ENCODE results near the gene PERP.
"Not testable (repeated sequence)": the region's sequence is repeated elsewhere in the genome, so short reads cannot be mapped to it uniquely, and the experiment has no call there.

The PERP gene

GRCh38 chr6:138105446-138105845 lies 1.8 kb downstream of the PERP start:
- no peak for DNase-seq (ENCODE audit: low read depth)

DNA sequence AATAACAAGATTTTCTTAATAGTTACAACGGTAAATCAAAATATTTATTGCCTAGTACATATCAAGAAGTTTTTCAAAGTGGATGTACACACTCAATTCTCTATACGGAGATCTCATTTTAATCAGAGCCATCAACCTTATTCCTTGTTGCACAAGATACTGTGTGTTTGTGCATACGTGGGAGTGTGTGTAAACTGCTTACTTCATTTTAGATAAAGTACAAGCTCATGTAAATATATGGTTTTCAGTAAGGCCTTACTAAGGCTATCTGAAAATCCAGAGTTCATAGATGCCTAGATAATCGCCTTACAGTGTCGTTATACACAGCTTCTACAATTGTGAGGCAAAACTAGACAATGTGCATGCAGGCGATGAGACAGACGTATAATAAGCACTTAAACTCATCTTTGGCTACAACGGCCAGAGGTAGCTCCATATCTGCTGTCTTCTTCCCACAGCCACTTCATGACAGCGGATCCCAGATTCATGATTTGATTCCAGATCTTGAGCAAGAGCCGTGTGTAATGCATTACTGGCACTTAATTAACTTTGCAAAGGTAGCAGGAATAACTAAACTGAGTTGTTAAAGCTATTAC lies 2.5 kb downstream of the PERP start:
- DNase-seq (ENCODE audit: low read depth) = no peak

GRCh38 chr6:138103871-138104270 lies 3.3 kb downstream of the PERP start:
- DNase-seq (ENCODE audit: low read depth) = no peak

DNA sequence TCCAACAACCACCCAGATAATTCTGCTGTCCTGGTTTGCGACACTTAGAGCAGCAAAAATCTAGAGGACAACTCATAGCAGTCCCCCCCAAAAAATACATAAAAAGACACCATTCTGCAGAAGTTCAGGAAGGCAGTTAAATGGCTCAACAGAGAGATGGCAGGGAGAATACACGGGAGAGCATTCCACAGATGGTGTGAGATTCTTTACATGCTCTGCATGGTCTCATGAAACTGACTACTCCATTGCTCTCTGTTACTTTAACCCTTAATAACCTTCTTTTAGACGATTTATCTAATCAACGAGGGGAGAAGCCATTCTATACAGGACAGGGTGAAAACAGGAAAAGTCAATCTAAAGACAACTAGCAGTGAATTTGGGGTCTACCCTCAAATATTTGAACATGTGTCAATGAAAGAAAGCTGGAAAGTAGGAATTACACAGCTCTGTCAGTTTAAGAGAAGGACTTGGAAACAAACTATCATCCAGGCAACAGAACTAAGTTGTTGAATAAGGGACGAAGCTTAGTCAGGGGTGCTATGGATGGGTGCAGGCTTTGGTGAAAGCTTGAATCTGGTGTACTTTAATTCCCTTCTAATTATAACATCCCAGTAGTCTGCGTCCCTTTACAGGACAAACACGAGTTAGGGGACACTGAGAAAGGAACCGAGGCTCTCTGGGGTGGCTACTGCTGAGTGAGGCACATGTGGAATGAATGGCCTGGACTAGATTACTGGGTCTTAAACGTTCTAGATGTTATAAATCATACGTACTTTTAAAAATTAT lies 5.1 kb downstream of the PERP start:
- no peak for DNase-seq (ENCODE audit: low read depth)

DNA sequence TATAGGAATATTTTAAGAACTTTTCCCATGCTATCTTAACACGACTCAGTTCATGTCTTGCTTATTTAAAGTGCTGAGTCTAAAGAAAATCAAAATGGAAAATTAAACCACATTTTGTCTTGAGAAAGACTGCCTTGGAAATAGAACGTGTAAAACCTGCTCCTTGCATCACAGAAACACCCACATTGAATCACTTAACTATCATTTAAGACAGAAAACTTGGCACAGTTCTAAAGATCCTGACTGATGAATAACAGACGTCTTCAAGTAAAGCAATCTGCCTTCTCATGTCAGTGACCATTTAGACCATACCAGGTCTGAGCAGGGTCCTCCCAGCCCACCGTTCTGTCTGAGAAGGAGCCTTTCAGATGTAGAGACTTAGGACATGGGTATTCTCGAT lies 7.4 kb downstream of the PERP start:
- DNase-seq (ENCODE audit: low read depth) = peak; percentile 90

DNA sequence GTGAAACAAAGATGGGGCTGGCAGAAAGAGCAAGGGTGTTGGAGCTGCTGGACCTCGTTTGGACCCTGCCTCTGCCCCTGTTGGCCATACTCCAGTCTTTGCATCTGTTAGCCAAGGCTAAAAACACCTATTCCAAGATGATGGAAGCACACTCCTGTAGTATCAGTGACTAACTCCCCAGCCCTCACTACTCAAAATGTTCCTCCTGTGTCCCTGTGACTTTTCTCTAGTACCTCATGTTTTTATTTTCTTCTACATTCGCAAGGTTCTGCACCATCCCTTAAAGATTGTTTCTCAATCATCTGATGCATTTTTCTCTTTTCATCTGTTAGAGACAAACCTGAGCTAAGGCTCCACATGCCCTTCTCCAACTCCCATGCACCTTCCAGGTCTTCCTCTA lies 8.9 kb downstream of the PERP start:
- DNase-seq (ENCODE audit: low read depth) = no peak

GRCh38 chr6:138094260-138094659 lies 13.0 kb downstream of the PERP start:
- DNase-seq (ENCODE audit: low read depth) = no peak

GRCh38 chr6:138093632-138094031 lies 13.6 kb downstream of the PERP start:
- no peak for DNase-seq (ENCODE audit: low read depth)

DNA sequence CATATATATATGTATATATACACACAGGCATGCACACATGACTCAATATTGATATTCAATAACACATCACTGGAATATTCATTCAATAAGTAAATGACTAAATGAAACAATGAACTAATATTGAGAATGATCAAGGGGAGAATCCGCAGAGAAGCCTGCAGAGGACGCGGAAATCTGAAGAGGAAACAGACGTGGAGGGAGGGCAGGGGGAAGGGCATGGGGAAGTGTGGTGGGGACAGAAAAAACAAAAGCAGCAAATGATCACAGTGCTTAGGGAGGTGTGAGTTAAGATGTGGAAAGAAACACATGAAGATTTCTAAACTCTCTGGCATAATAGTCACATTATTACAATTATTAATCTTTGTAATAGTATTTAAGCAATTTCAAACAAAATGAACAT lies 14.5 kb downstream of the PERP start:
- DNase-seq (ENCODE audit: low read depth) = no peak

DNA sequence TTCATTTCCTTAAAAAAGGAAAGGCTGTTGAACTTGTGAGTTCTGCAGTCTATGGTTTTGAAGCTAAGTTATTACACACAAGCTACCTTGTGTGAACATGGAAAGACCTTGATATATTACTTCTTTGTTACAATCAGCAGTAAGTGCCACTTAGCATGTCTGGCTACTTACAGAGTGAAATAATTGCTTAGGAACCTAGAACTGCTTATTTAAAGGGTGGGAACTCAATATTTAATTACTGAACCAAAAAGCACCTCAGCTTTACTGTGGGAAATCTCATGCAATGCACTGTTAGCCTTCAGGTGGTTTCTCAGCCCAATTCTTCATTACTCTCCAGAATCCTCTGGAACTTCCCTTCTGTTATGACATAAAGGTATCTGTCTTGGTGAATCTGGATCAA lies 17.9 kb downstream of the PERP start:
- DNase-seq (ENCODE audit: low read depth) = no peak

GRCh38 chr6:138088326-138088762 lies 18.9 kb downstream of the PERP start:
- DNase-seq (ENCODE audit: low read depth) = peak; percentile 91

- no peak for DNase-seq (ENCODE audit: low read depth)
Measured at GRCh38 chr6:138087593-138088325, 19.5 kb downstream of the PERP start.

DNA sequence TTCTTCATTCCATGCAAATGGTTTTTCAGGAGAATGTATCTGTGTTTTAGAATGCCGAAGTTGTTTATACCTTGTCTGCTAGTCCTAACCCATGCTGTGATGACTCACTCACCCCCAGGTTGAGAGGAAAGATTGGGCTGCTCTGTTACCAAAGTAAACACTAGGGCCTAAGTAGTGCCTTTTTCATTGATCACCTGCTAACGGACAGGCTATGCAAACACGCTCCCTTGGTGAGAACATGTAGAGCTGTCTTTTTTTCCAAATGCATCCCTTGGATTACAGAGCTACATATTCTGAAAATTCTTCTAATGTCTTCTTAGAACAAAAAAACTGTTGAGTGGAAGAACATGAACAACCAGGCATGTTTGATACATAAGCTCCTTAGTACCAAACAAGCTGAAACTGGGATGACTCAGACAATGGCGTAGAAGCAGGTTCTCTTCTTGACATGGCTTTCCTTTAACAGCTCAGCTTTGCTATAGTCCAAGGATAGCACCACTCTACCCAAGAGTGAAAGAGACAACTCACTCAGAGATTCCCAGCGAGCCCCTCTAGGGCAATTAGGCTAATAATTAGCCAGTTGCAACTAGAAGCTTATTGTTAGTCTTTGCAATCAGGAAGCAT lies 20.5 kb downstream of the PERP start:
- no peak for DNase-seq (ENCODE audit: low read depth)

- DNase-seq (ENCODE audit: low read depth) = no peak
Measured at GRCh38 chr6:138085839-138086222, 21.4 kb downstream of the PERP start.

DNA sequence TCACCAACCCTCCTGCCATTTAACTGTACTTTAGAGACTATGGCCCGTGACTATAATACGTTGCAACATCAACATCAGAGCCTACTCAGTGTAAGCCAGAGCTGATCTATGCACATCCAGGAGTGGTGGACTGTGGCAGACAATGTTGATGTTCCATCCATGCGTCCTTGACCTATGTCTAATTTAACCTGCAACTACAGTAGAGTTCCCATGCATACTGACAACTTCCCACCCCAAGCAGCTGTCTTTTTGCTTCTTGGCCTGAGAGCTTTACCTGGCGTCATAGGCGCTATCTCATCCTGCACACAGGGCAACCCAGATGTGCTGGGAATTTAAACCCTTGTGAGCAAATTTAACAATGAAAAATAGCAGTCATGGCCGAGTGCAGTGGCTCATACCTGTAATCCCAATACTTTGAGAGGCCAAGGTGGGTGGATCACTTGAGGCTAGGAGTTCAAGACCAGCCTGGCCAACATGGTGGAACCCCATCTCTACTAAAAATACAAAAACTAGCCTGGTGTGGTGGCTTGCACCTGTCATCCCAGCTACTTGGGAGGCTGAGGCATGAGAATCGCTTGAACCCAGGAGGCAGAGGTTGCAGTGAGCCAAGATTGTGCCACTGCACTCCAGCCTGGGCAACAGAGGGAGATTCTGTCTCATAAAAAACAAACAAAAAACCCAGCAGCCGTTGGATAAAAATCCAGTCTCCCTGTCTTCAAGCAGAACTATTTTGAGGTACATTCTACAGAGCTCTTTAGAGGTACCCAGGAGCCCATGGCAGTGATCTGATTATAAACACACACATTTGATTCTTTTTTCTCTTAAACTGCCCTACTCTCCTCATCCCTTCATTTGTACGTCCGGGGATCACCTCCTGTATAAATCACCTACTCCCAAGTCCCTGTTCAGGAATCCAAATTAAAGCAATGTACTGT lies 22.0 kb downstream of the PERP start:
- no peak for DNase-seq (ENCODE audit: low read depth)

GRCh38 chr6:138082232-138082631 lies 25.0 kb downstream of the PERP start:
- no peak for DNase-seq (ENCODE audit: low read depth)

DNA sequence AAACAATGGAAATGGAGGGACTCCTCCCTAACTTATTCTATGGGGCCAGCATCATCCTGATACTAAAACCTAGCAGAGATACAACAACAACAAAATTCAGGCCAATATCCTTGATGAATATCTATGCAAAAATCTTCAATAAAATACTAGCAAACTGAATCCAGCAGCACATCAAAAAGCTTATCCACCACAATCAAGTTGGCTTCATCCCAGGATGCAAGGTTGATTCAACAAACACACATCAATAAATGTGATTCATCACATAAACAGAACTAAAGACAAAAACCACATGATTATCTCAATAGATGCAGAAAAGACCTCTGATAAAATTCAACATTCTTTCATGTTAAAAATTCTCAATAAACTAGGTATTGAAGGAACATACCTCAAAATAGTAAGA lies 27.7 kb downstream of the PERP start:
- DNase-seq (ENCODE audit: low read depth) = not testable (repeated sequence)

GRCh38 chr6:138078491-138078890 lies 28.7 kb downstream of the PERP start:
- DNase-seq (ENCODE audit: low read depth) = no peak

- DNase-seq (ENCODE audit: low read depth) = no peak
Measured at GRCh38 chr6:138073264-138073663, 34.0 kb downstream of the PERP start.

DNA sequence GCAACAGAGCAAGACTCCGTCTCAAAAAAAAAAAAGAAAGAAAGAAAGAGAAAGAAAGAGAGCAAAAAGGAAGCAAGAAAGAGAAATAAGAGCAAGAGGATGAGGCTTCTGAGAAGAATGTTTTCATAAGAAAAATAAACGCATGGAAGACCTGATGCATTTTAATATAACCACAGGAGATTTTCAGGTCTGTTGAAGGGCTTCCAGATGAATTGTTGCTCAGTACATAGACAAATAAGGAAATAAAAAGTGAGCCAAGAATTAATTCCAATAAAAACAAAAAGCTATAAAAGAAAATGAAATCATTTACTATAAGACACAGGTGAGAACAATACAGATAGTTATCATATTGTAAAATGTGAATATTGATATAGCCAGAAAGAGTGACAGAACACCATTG lies 43.5 kb downstream of the PERP start:
- no peak for DNase-seq (ENCODE audit: low read depth)

DNA sequence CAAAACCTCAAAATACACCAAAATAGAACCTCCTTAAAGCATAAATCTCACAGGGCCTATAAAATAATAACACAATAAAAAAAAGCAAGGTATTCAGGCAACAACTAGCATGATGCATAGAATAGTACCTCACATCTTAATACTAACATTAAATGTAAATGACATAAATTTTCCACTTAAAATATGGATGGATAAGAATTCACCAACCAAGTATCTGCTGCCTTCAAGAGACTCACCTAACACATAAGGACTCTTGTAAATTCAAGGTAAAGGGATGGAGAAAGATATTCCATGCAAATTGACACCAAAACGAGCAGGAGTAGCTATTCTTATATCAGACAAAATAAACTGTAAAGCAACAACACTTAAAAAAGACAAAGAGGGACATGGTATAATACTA lies 52.2 kb downstream of the PERP start:
- DNase-seq (ENCODE audit: low read depth) = no peak

- DNase-seq (ENCODE audit: low read depth) = no peak
Measured at GRCh38 chr6:138052783-138053182, 54.4 kb downstream of the PERP start.
